HG03558 (cell line): ENCODE measurements around the gene COMMD8.

Experiments
- ATAC-seq: cut with Tn5 transposase; IDR thresholded peaks from one replicate; pipeline ENCODE4 v1.9.1; 2021; ENCODE audit warnings: moderate number of reproducible peaks; ENCODE audit not compliant: unreplicated experiment; ENCODE audit errors: extremely low read depth

Gene COMMD8

DNA sequence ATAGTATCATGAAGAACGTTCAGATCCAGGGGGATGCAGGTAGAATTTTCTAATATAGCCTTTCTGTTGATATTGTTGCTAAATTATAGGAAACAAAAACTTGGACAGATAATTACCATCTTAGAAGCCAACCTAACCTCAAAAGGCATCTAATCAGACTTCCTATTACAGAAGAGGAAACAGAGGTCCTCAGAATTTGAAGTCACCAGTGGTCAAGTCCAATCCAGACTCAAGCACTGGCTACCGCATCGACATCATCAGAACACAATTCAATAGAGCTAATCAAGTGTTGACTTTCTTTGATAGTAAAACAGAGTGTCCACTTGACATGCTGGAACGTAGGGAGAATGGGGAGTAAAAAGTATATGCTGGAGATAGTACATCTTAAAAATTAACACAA, 11.3 kb upstream of the COMMD8 start:
- ATAC-seq = no peak

DNA sequence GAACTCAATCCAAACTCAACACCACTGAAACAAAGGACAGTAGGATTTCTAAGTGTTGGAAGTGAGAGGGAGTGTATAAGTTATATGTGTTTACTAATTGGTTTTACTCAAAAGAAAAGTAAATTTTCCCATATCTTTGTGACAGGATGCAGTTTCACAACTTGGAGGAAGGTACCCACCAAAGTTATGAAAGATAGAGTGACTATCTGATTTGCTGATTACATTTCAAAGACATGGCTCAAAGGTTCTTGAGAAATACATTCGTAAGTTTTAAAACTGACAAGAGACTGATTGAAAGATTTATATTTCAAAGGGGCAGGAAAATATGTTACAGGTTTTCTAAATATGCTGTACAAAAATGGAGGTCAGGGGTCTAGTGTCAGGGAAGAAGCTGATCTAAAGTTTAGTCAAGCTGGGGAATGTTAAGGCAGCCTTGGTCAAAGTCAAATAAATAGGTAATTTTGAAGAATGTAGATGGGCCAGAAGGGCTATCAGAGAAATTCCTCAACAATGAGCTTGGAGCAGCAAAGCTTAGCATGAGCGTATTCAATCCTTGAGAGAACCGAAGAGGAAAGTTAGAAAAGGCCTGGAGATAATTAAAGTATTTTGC, 9.7 kb upstream of the COMMD8 start:
- no peak for ATAC-seq

DNA sequence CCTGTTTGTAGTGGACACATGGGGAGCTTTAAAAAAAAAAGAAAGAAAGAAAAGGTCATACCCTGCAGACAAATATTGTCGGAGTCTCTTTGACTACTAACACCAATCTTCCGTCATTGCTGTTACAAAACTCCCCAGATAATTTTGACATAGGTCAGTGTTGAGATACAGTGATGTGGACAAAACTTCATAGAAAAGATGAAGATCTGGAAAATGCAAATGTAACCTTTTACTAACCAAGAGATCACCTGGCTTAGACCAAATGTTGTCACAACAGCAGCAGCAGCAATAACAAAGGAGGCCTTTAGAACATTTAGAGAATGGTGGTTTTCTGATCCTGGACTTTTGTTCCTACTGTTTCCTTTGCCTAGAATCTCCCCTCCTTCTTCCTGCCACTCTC, 8.1 kb upstream of the COMMD8 start:
- ATAC-seq = no peak

DNA sequence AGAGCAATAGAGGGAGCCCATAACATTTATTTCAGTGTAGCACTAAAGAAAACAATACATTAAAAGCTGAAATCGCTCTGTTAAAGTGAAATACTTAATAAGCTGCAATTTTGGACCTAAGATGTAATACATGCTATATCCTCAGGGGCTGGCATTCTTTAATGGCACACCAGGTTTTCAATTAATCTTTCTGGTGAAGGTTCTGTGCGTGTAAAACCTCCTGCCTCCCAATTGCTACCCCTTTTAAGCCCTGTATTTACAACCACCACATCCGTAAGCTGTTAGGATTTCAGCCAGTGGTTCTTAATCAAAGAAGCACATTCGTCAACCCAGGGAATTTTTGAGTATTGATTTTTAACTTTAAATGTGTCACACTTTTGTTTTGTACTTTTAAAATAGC, 7.6 kb upstream of the COMMD8 start:
- ATAC-seq = no peak

DNA sequence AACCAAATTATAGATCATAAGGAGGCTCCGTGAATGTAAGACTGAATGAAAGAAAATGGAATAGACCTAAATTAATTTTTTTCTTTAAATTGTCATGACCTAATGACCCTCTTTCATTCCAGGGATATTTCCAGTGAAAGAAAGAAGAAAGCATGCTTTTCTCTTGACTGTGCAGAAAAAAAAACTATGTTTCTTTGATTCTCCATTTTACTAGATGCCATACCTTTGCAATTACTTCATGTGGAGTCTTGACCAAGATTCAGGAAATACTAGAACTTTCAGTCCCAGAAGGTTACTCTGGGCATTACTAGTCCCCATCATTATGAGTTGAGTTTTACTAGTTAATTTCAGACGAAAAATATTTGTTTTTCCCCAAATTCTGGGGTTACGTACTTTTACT, 6.4 kb upstream of the COMMD8 start:
- no peak for ATAC-seq

DNA sequence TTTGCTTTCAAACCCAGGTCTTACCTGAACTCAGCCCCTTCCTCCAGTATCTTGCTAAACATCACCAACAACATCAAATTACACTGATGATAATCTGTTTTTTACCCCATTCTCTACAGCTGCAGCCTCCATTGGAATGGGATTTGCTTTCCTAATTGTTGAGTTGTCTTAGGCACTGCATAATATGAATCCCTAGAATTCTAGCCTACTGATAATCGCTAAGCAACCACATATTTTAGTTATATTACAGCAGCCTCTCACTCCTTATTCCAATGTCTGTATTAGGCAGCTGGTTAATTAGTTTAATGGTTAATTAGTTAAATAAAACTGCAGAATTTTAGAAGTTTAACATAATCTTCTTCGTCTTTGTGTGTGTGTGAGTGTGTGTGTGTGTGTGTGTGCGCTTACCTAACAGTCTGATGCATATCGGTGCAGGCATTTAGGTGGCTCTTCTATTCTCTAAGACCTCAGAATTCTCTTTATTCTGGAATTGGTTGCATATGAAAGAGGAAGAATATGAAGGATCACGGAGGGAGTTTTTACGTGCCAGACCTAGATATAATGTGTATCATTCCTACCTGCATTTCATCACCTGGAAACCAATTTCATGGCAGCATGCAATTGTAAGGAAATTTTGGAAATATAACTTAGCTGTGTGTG, 5.3 kb upstream of the COMMD8 start:
- no peak for ATAC-seq

DNA sequence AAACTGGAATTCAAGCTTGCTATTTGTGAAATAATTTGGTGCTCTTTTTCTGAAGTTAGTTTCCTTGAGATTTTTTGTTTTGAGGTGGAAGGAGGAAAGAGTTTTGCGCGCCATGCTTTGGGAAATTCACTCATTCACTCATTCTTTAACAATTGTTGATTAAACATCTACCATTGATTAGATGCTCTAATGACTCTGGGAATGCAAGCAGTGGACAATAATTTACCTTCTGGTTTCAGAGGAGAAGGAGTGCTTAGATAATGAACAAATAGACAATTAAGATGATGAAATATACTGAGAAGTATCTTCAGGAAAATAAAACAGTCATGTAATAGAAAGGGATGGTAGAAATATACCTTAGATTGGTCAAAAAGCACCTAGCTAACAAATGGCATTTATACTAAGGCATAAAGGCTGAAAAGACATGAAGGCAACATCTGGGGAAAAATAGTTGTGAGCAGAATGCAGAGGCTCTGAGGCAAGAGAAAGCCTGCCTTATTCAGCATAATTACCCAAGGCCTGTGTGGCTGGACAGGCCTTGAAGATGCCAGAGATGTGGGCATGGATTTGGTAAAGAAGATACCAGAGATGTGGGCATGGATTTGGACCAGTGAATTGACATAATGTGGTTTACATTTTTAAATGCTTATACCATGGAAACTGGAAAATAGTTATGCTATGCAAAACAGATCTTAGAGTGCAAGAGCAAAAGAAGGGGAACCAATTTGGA, 2.7 kb upstream of the COMMD8 start:
- no peak for ATAC-seq

DNA sequence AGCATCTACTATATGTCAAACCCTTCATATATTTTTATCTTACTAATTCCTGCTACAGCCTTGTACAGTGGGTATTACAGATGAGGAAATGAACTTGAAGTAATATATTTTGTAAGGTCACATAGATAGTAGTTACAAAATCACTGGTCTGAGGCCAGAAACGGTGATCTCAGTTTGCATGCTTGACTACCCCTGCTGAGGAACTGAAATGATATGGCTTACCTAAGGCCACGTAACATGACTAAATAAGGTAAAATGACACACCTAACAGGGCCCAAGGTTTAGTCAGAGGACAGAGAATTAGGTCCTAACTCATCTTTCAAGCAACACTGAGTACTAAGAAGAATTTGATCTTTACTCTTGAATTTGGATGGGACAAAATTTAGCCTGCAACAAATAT, 1.5 kb upstream of the COMMD8 start:
- ATAC-seq = peak; percentile 26

DNA sequence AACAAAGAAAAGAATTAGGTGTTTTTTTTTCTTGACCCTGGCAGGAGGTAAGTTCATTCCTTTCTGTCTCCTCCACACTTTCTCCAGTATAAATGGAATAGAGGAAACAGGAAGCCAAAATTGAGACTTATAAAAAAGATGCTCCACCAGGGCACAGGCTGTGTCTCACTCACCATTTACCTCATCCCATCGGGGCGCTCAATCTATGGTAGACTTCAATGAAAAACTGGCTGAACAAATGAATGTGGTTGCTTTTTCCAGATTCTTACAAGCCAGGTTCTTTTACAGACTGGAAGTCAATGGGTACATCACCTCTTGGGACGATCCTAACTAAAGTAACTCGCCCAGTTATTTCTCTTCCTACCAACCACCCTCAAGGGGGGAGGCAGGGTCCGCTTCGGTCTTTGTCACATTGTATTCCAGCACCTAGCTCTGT, 685 bp downstream of the COMMD8 start:
- no peak for ATAC-seq

DNA sequence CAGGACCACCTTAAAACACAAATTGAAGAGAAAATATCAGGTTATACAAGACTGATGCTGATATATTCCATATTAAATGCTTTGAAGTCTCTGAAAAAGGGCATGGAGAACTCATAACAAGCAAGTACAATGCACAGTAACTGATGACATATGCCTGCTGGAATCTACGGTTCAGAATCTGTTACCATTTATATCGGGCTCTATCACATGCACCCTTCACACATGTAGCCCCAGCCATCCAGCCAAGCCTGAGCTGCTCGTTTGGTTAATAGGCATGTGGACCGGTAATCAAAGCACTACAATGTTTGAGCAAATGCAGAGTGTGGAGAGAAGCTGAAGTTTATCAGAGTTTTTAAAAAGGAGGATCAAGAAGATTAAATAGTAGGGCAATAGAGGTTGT, 11.8 kb downstream of the COMMD8 start:
- ATAC-seq = no peak

DNA sequence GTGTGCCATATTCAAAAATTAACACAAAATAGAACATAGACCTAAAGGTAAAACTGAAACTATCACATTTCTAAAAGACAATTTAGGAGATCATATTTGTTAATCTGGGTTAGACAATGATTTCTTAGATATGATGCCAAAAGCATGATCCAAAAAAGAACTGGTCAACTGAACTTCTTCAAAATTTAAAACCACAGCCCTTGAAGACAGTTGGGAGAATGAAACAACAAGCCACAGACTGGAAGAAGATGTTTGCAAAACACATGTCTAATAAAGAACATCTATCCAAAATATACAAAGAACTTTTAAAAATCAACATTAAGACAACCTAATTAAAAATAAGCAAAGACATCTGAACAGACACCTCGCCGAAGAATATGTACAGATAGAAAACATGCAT, 19.5 kb downstream of the COMMD8 start:
- no peak for ATAC-seq

DNA sequence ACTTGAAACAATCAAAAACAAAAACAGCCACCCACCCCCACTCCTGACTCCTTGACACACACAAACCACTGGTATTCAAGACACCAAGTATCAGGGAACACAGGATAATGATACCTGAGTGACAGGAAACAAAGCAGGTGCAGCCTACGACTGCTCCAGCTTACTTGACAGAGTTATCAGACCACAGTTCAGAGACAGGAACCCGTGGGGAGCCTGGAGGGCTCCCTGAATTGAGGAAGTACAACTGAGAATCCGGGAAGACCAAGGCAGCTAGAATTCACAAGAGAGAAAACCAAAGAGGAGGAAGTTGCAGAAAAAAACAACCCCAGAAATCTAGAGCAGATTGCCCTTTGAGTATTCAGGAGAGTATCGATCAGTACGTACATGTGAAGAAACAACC, 20.5 kb downstream of the COMMD8 start:
- ATAC-seq = no peak

DNA sequence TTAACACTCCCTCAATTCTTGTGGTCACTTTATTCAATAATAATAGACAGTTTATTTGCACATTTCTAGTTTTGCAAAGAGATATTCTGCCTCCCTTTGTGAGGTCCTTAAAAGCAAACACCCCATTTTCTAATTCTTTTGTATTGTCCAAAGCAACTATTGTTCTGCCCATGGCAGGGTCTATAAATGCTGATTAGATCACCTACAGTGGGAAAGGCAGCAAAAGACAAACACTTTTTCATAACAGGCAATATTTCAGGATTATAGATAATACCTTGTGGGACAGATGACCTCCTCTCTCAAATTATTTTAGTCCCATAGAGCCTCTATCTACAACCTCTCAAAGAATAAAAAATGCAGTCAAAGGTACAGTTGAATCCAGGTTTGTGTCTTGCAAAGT, 28.6 kb downstream of the COMMD8 start:
- ATAC-seq = no peak

DNA sequence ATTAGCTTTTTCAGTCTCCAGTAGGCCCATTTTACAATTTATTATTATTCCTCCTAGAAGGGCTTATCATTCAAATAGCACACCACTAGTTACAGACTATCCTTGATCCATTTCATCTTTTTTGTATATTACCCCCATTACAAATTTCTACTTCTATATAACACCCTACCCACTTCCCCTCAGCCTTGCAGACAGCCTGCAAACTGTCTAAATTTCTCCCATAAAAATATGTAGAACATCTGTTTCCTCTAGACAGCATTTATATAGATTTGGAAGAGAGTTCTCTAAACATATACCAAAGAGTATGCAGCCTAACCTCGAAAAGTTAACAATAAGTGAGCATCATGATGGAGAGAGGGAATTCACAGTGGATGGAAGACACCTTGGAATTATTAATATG, 30.8 kb downstream of the COMMD8 start:
- ATAC-seq = no peak

DNA sequence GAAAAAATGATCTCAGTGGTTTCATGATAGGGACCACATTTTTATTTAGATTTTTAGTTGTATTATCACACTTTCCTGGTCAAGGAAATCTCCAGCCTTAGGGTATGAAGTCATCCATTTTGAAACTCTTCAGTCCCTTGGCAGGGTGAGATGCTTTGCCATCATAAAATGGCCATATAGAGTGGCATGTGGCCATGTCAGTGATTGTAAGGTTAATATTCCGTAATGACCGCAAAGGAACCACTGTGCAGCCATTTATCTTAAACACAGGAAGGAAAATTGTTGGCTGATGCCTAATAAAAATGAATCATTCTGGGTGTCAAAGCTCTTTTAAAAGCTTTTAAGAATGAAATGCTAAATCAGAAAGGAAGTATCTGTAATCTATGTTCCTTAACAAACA, 35.6 kb downstream of the COMMD8 start:
- no peak for ATAC-seq

DNA sequence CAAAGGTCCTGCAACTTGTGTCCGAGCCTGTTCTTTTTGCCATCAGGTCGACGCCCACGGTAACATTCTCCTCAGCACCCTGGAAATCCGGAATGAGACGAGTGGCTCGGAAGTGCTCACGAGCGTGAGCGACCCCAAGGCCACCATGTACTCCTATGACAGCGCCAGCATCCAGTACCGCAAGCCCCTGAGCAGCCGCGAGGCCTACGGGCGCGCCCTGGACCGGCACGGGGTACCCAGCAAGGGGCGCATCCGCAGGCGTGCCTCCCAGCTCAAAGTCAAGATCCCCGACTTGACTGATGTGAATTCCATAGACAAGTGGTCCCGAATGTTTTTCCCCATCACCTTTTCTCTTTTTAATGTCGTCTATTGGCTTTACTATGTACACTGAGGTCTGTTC, 37.9 kb downstream of the COMMD8 start:
- no peak for ATAC-seq

DNA sequence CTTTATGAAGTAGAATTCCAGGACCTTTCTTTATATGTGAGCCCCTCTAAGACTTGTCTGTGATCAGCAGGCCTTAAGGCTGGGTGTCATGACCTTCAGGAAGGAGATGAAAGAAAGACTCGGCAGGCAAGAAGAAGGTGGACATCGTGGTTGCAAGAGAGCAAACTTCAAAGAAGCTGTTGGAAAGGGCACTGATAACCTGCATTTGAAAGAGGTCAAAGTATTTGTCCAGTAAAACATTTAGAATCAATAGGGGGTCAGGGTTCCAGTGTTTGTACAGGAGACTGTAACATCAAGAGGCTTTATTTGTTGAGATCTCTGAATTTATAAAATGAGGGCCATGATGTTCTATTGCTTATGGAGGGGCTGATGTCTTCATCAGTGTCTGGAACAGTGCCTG, 44.2 kb downstream of the COMMD8 start:
- ATAC-seq = no peak

DNA sequence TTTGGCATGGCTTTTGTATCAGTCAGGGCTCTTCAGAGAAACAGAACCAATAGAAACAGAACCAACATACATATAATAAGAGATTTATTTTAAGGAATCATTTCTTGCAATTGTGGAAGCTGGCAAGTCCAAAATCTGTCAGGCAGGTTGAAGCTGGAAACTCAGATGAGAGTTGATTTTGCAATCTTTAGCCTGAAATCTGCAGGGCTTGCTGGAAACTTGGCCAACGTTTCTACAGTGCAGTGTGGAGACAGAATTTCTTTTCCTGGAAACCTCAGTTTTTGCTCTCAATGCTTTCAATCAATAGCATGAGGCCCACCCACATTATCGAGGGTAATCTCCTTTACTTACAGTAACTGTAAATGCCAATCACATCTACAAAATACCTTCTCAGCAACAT, 45.4 kb downstream of the COMMD8 start:
- ATAC-seq = no peak

DNA sequence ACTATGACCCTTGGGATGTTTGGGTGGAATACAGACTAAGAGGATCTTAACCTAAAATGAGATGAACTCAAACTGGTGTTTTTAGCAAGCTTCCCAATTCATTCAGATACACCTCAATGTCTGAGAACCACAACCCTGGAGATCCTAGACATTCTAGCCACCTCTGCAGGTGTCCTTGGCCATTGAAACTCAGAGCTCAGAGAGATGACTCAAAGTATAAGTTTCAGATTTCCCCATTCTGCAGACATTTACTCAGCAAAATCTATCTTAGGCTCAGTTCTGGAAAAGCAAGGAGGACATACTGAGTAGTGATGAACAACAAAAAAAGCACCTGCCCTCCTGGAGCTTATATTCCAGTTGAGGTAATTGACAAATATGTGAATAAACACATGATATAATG, 47.8 kb downstream of the COMMD8 start:
- ATAC-seq = no peak

DNA sequence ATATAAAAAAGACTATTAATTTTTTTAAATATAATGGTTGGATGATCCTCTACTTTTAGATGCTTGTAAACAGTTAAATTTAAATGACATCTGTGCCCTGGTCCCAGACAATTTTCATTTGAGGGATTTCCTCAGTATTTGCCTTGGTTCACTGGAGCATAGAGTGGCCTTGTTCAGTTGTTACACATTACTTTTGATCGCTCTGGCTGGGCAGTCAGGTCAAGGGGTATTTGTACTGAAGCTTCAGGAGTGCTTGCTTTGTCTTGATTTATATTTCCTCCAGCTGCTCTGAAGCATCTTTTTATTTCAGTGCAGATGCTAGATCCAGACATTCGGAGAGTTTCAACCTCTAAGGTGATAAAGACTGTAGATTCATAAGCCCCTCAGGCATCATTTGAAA, 50.0 kb downstream of the COMMD8 start:
- ATAC-seq = no peak

DNA sequence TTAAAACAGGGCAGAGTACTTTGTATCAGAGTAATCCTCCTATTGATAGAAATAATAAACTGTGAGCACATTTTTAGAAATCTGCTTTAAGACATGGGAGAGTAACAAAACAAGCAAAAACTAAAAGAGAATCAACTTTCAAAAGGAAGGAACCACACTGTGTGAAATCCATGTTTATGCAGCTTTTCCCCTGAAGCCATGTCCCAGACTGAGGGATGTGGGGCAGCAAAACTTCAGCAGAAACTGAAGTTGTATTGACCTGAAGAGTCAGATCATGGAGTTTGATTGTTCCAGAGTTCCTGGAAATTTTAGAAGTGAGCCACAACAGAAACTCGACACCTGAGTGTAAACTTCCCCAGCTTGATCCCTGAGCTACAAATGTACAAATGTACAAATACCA, 53.2 kb downstream of the COMMD8 start:
- ATAC-seq = no peak

DNA sequence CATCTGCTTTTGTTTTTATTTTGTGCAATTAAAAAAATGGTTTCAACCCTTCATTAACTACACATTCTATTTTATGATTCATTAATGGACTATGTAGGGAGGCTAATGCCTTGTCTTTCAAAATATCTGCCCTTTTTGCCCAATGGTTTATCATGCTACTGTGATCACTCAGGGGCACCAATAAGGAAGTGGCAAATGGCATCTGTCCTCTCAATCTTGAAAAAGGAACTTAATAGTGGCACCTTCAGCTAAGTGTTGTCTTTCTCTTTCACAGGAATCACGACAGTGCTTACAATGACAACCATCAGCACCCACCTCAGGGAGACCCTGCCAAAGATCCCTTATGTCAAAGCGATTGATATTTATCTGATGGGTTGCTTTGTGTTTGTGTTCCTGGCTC, 57.1 kb downstream of the COMMD8 start:
- no peak for ATAC-seq
